ENCODE results near the gene C22orf39. TPM values are rescaled to one million over a fixed set of nuclear protein-coding genes. Genes with fewer than 3 reads are reported as not detected.

The C22orf39 gene
- total and polyA plus RNA-seq, 5 donors from 2014 or later = 37.2 to 73.0 (median 58.6) TPM

DNA sequence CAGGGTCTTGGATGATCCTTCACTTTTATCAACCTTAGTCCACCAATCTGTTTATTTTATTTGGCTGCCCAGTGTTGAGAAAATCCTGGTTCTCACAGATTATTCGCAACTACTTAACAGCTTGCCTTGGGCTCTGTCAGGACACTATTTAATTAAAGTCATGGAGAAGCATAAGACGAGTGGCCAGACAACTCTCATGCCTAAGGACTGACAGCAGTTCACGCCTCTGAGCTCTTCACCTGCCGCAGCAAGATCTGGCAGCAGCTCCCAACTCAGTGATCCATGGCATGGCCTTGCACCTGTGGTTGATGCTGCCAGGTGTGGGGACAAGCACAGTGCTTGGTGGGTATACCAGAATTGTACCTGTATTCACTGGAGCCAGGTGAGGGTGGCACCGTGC is 53.8 kb downstream of the C22orf39 start:
- H3K27ac Mint-ChIP-seq = no peak overlapping the region
- H3K4me3 ChIP-seq (ENCODE audit: low read depth, low read length) = no peak overlapping the region
- no peaks in the 10 kb centered on the region for H3K27me3 Mint-ChIP-seq
- peaks cover 89% of the 10 kb centered on the region for H3K36me3 ChIP-seq (ENCODE audit: control insufficient read depth, insufficient read depth, low read length)
- no peaks in the 10 kb centered on the region for H3K9me3 Mint-ChIP-seq
- DNase-seq (no peak), ATAC-seq (ENCODE audit: low read depth in 2 of 2) (no peak)
- H3K4me1 ChIP-seq (ENCODE audit: control insufficient read depth, insufficient read depth, low read length, poor library complexity, severe bottlenecking) = no peaks in the 10 kb centered on the region
- peaks cover 31% of the 10 kb centered on the region for H3K36me3 Mint-ChIP-seq
- no peak overlapping the region for H3K27ac ChIP-seq (ENCODE audit: insufficient read depth, low read length, poor library complexity, severe bottlenecking)
- H3K9me3 ChIP-seq (ENCODE audit: control insufficient read depth in 2 of 2, low read length in 2 of 2) = no peaks in the 10 kb centered on the region
- no peaks in the 10 kb centered on the region for H3K4me1 Mint-ChIP-seq
- no peaks in the 10 kb centered on the region for H3K27me3 ChIP-seq (ENCODE audit: control insufficient read depth, insufficient read depth, low read length)
- H3K4me3 Mint-ChIP-seq = no peak overlapping the region

Other genes with a start within 250 kb of the C22orf39 start
- 0.20 TPM for gene CLTCL1, start 156.0 kb downstream of the C22orf39 start, total RNA-seq
- gene CLTCL1, start 156.0 kb downstream of the C22orf39 start, polyA plus RNA-seq = under 1 TPM; 0.30 to 0.55 (median 0.36) TPM
- gene HIRA, start 16.0 kb downstream of the C22orf39 start, total RNA-seq = 30.2 TPM
- gene HIRA, start 16.0 kb downstream of the C22orf39 start, polyA plus RNA-seq = 1 to 10 TPM; 1.4 to 6.2 (median 2.6) TPM
- 12.1 TPM for gene MRPL40, start 15.2 kb downstream of the C22orf39 start, total RNA-seq
- gene MRPL40, start 15.2 kb downstream of the C22orf39 start, polyA plus RNA-seq = 10 to 100 TPM; 59.5 to 75.5 (median 60.9) TPM
- gene UFD1, start 31.5 kb upstream of the C22orf39 start, total RNA-seq = 97.7 TPM
- gene UFD1, start 31.5 kb upstream of the C22orf39 start, polyA plus RNA-seq = 100 to 1,000 TPM; 113 to 146 (median 127) TPM
- 2.7 TPM for gene CDC45, start 32.2 kb upstream of the C22orf39 start, total RNA-seq
- 1 to 10 TPM in 3 of 4 donors, under 1 TPM in 1; 0.56 to 3.4 (median 1.9) TPM for gene CDC45, start 32.2 kb upstream of the C22orf39 start, polyA plus RNA-seq
- 1.7 TPM for gene CLDN5, start 76.7 kb upstream of the C22orf39 start, total RNA-seq
- gene CLDN5, start 76.7 kb upstream of the C22orf39 start, polyA plus RNA-seq = 1 to 10 TPM in 3 of 4 donors, under 1 TPM in 1; 0.84 to 2.3 (median 1.7) TPM